NCI-H460 (cell line): ENCODE results near the gene TMEM245. TPM values are rescaled to one million over a fixed set of nuclear protein-coding genes. Genes with fewer than 3 reads are reported as not detected.

Source experiments
- DNase-seq: peaks from one replicate; pipeline ENCODE4 v3.0.0-alpha.2; 2016; ENCODE audit warnings: low read depth; ENCODE audit errors: extremely low read depth
- total RNA-seq: library from RNA; depleted of rRNA; stranded (reverse); fragments of >200 nt; shearing (Covaris generic); gene quantifications from 2 replicates; pipeline ENCODE4 v1.2.3, GENCODE V29; 2014

Gene TMEM245
- total RNA-seq, 1 experiment from 2014 or later, result 92.2 TPM

- DNase-seq, result no peak
Observed at GRCh38 chr9:109107402-109108240, 12.1 kb downstream of the TMEM245 start.

DNA sequence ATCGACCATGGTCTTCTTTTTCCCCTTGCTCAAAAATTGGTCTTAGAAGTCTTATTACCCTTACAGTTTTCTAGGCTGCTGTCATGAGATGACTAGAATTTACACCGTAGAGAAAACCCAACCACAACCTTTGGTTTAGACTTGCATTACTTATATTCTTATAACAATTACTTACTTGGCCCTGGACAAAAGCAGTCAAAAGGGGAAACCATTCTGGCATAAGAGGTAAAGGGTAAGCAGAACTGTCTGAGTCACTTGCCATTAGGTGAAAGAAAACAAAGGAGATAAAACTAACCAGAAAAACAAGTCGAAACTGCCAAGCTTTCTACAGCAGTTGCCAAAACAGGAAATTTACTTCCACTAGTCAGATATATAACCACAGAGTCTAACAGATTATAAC lies 17.9 kb downstream of the TMEM245 start:
- no peak for DNase-seq

GRCh38 chr9:109101202-109101595 lies 18.5 kb downstream of the TMEM245 start:
- DNase-seq, result no peak

GRCh38 chr9:109100543-109101201 lies 19.1 kb downstream of the TMEM245 start:
- no peak for DNase-seq

DNA sequence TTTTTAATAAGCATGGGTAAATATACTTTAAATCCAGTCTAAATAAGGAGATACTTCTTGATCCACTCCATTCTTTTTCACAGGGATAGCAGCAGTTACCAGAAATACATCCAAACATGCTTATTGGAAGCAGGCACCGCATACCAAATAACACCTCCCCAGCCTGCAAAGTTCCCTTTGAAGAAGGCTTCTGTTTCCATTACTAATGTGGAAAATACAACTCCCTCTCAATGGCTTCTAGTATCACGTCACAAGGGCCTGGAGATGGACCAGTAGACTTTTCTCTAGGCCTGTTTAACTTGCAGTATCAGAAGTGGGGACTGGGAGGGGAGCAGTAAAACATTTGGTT lies 20.8 kb downstream of the TMEM245 start:
- no peak for DNase-seq

GRCh38 chr9:109098171-109098959 lies 21.4 kb downstream of the TMEM245 start:
- DNase-seq, result no peak

- no peak for DNase-seq
Observed at GRCh38 chr9:109097146-109097545, 22.6 kb downstream of the TMEM245 start.

DNA sequence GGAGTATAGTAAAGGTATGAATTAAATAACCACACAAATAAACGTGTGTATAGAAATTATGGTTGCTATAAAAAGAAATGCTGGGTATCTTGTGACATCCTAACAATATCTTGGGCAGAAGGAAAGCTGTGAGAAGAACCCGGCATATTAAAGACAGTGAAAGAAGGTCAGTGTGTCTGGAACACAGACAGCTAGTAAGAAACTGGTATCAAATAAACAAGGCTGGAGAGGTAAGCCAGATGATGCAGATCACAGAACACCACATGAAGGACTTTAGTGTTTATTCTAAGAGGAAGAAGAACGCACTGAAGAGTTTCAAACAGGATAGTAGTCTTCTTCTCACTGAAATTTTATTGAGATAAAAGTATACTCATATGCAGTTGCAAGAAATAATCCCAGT lies 24.4 kb downstream of the TMEM245 start:
- no peak for DNase-seq

DNA sequence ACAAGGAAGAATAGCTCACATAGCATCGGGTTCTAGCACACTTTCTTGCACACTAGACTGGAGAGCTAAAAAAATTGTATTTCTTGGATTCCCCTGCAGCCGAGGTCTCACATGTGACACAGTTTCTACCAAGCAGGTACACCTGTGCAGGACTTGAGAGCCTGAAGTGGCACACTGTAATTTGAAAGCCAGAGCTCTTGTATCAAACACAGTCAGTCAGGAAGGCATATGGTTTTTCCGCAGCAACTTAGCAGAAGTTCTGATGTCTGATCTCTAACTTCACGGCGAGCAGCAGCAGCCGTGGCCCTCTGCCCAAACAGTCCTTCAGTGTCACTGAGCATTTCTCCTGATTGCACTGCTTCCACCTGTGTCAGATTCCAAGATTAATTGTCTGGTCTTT lies 25.5 kb downstream of the TMEM245 start:
- DNase-seq, result no peak

GRCh38 chr9:109092587-109092986 lies 27.2 kb downstream of the TMEM245 start:
- no peak for DNase-seq

- no peak for DNase-seq
Observed at GRCh38 chr9:109092051-109092580, 27.6 kb downstream of the TMEM245 start.

DNA sequence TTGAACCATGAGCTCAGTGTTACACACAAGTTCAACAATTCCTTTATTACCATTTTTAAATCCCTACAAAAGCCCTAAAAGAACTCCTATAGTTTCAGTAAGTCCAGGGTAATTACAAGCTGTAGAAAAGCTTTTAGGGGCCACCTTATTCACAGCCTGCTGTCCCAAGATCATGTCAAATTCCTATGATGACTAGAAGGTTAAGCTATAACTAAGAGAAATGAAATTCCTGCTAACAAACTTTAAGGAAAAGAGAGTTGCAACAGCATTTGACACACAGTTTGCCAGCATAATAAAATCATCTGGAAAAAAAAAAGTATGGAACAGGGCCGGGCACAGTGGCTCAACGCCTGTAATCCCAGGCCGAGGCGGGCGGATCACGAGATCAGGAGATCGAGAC lies 31.5 kb downstream of the TMEM245 start:
- no peak for DNase-seq

GRCh38 chr9:109087795-109088194 lies 32.0 kb downstream of the TMEM245 start:
- DNase-seq, result no peak

- no peak for DNase-seq
Observed at GRCh38 chr9:109086221-109086620, 33.5 kb downstream of the TMEM245 start.

- DNase-seq, result no peak
Observed at GRCh38 chr9:109085510-109085909, 34.2 kb downstream of the TMEM245 start.

DNA sequence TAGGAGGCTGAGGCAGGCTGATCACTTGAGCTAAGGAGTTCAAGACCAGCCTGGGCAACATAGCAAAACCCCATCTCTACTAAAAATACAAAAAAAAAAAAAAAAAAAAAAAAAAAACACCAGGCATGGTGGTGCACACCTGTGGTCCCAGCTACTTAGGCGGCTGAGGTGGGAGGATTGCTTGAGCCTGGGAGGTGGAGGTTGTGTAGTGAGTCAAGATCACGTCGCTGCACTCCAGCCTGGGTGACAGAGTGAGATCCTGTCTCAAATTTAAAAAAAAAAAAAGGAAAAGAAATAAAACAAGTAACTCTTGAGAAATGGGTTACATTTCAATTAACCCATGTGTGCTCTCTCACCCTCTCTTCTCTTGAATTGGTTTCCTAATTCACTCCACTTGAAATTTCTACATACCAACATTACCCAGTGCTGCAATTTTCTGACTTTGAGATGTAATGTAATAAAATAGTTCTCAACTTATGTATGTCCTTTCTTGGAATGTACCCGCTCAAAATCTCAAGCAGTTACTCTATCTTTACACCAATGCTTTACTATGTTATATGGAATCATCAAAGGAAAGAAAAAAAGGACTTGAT lies 35.8 kb downstream of the TMEM245 start:
- no peak for DNase-seq

DNA sequence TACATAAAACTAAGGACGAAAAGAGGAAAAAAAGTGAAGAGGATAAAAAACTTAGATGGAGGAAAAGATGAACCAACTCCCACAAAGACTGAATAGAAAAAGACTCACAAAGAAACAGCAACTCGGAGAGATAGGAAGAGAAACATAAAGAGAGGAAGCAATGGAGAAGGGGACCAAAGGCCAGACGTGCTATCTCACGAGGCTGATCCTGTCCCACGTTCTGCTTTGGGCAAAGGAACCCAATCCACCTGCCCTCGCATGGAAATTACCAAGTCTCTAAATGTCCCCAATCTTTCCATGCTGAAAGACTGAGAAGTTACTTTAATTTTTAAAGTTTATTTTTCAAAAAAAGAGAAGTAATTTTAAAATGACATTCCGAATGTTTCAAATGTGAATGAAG lies 36.6 kb downstream of the TMEM245 start:
- no peak for DNase-seq

- no peak for DNase-seq
Observed at GRCh38 chr9:109082091-109082620, 37.6 kb downstream of the TMEM245 start.

- DNase-seq, result no peak
Observed at GRCh38 chr9:109074236-109074889, 45.4 kb downstream of the TMEM245 start.

GRCh38 chr9:109072821-109073435 lies 46.8 kb downstream of the TMEM245 start:
- no peak for DNase-seq
